GM12878 (cell line): ENCODE data around the gene SLC31A1. TPM values are rescaled to one million over a fixed set of nuclear protein-coding genes. Genes with fewer than 3 reads are reported as not detected.

Experiments
- ATAC-seq: fragments of 200-7000 bp; cut with Tn5 transposase; 3 replicates; pipeline ENCODE4 v1.9.1; 2020; ENCODE audit warnings: mild to moderate bottlenecking, moderate library complexity
- BruUV-seq: library from RNA; stranded (reverse); fragments of 400-500 nt; replicated peaks from 2 replicates; lab custom pipeline; 2021; lab: Mats Ljungman, UMichigan
- CTCF ChIA-PET: fragments of 300-600 bp; sonication (Branson Sonifier 250); formaldehyde crosslinking; extraction: SDS; loops from one replicate; lab custom pipeline; 2021; ENCODE audit warnings: inconsistent platforms; lab: Yijun Ruan, JAX
- POLR2A ChIA-PET: fragments of 350-600 bp; formaldehyde crosslinking; extraction: SDS; loops from one replicate; lab custom pipeline; 2021; ENCODE audit warnings: inconsistent platforms; lab: Charles Lee
- RAD21 ChIA-PET: fragments of 300-600 bp; sonication (Branson Sonifier 250); formaldehyde crosslinking; loops from one replicate; lab custom pipeline; 2023; ENCODE audit warnings: antibody characterized with exemption; ENCODE audit not compliant: unreplicated experiment; lab: Charles Lee
- SMC1A ChIA-PET: fragments of 300-600 bp; sonication (Branson Sonifier 250); formaldehyde crosslinking; loops from one replicate; lab custom pipeline; 2023; ENCODE audit not compliant: unreplicated experiment, uncharacterized antibody; lab: Charles Lee
- DNase-seq: peaks from one replicate; pipeline ENCODE4 v3.0.0-alpha.2; 2011; ENCODE audit warnings: low read depth, low spot score
- FAIRE-seq: peaks from 3 replicates; lab custom pipeline; 2011; peaks lifted over from hg19 to GRCh38; lab: Jason Lieb, UNC
- H2AFZ ChIP-seq: 2 replicates; pipeline ENCODE4 v1.6.0; 2011; ENCODE audit warnings: low read depth, low read length, control low read depth; ENCODE audit not compliant: control insufficient read depth
- H3K27ac ChIP-seq: 2 replicates; pipeline ENCODE4 v1.5.1; 2011; ENCODE audit warnings: control low read depth; ENCODE audit not compliant: control insufficient read depth, insufficient read depth
- H3K27me3 ChIP-seq, 2 experiments: replicated peaks in 1 of 2; 2 replicates each; pipeline versions ENCODE4 v1.6.0 to v1.6.1; 2011; ENCODE audit warnings: low read length in 1 of 2; ENCODE audit not compliant: control insufficient read depth in 2 of 2, insufficient read depth in 2 of 2
- H3K36me3 ChIP-seq, 2 experiments: 2 replicates each; pipeline ENCODE4 v1.5.1; 2011; ENCODE audit warnings: low read length in 1 of 2; ENCODE audit not compliant: control insufficient read depth in 2 of 2, insufficient read depth in 2 of 2
- H3K4me1 ChIP-seq: 2 replicates; pipeline ENCODE4 v1.6.1; 2011; ENCODE audit warnings: mild to moderate bottlenecking, low read length, moderate library complexity, mixed read lengths; ENCODE audit not compliant: control insufficient read depth, insufficient read depth
- H3K4me2 ChIP-seq: 2 replicates; pipeline ENCODE4 v1.6.0; 2011; ENCODE audit warnings: control low read depth; ENCODE audit not compliant: control insufficient read depth, insufficient read depth
- H3K4me3 ChIP-seq: fragments of 200-600 bp; sonication (generic); 2 replicates; pipeline ENCODE4 v1.5.1; 2016
- H3K79me2 ChIP-seq: 2 replicates; pipeline ENCODE4 v1.6.0; 2011; ENCODE audit warnings: low read length; ENCODE audit not compliant: control insufficient read depth, insufficient read depth
- H3K9ac ChIP-seq: 2 replicates; pipeline ENCODE4 v1.8.0; 2011; ENCODE audit warnings: low read length, control low read depth, mixed read lengths; ENCODE audit not compliant: control insufficient read depth, insufficient read depth
- H3K9me3 ChIP-seq: replicated peaks from 3 replicates; pipeline ENCODE4 v1.5.1; 2011; ENCODE audit warnings: mild to moderate bottlenecking, low read length; ENCODE audit not compliant: control insufficient read depth, insufficient read depth
- H4K20me1 ChIP-seq: 2 replicates; pipeline ENCODE4 v1.6.0; 2011; ENCODE audit not compliant: control insufficient read depth, insufficient read depth
- ATF3 ChIP-seq: IDR thresholded peaks from 2 replicates; pipeline ENCODE4 v1.6.1; 2011; ENCODE audit warnings: low read depth, mild to moderate bottlenecking, low read length, moderate library complexity, borderline replicate concordance; ENCODE audit errors: extremely low read depth
- ATF7 ChIP-seq: fragments of 450-650 bp; IDR thresholded peaks from 2 replicates; pipeline ENCODE4 v1.6.1; 2016; ENCODE audit warnings: low read depth, mild to moderate bottlenecking
- BCL3 ChIP-seq: IDR thresholded peaks from 2 replicates; pipeline ENCODE4 v1.6.1; 2011; ENCODE audit warnings: borderline replicate concordance, low read depth, mild to moderate bottlenecking, moderate library complexity, low read length; ENCODE audit not compliant: insufficient read depth, poor library complexity, severe bottlenecking
- CBFB ChIP-seq: IDR thresholded peaks from 2 replicates; pipeline ENCODE4 v1.6.1; 2016; ENCODE audit warnings: antibody characterized with exemption, low read depth
- CEBPB ChIP-seq, 2 experiments: fragments of 150-350 bp in 1 of 2; IDR thresholded peaks; 2 replicates each; pipeline ENCODE4 v1.6.1; 2012 to 2014; ENCODE audit warnings: low read depth in 2 of 2, low read length in 2 of 2, borderline replicate concordance in 1 of 2, inconsistent platforms in 1 of 2
- E2F4 ChIP-seq: IDR thresholded peaks from 2 replicates; pipeline ENCODE4 v1.6.1; 2012; ENCODE audit warnings: low read depth, low read length, improper control_type of control experiment
- HDGF ChIP-seq: fragments of 450-650 bp; IDR thresholded peaks from 2 replicates; pipeline ENCODE4 v1.6.1; 2016; ENCODE audit warnings: antibody characterized with exemption
- JUNB ChIP-seq: IDR thresholded peaks from 2 replicates; pipeline ENCODE4 v1.6.1; 2016; ENCODE audit warnings: antibody characterized with exemption, mild to moderate bottlenecking
- JUND ChIP-seq: IDR thresholded peaks from 2 replicates; pipeline ENCODE4 v1.6.1; 2012; ENCODE audit warnings: low read depth, mild to moderate bottlenecking, low read length, improper control_type of control experiment, moderate library complexity
- PAX5 ChIP-seq: IDR thresholded peaks from 2 replicates; pipeline ENCODE4 v1.6.1; 2011; ENCODE audit warnings: low read depth, low read length, borderline replicate concordance
- PAX8 ChIP-seq: fragments of 450-650 bp; IDR thresholded peaks from 2 replicates; pipeline ENCODE4 v1.6.1; 2017; ENCODE audit warnings: mild to moderate bottlenecking, moderate library complexity
- SRF ChIP-seq, 2 experiments: IDR thresholded peaks; 2 replicates each; pipeline ENCODE4 v1.6.1; 2011; ENCODE audit warnings: low read depth in 2 of 2, low read length in 2 of 2, mild to moderate bottlenecking in 1 of 2, moderate library complexity in 1 of 2
- WGBS: methylation state at CpG from one replicate; pipeline ENCODE4 v1.1.6; 2016; ENCODE audit warnings: low lambda C conversion rate; ENCODE audit not compliant: insufficient replicate concordance, insufficient coverage; ENCODE audit errors: missing lambda C conversion rate; 5-methylcytosine and 5-hydroxymethylcytosine counted together
- in situ Hi-C: fragments of 300-500 bp; cut with MboI; formaldehyde crosslinking; loops from 9 replicates; pipeline ENCODE4 v1.14.3; 2018; ENCODE audit warnings: mixed read lengths
- intact Hi-C: fragments of 100-400 bp; cut with micrococcal nuclease; formaldehyde crosslinking; loops from one replicate; pipeline ENCODE4 v1.14.2; 2022; ENCODE audit not compliant: unreplicated experiment
- polyA plus RNA-seq, 11 experiments: library from polyadenylated mRNA; depleted of rRNA in 4 of 11; unstranded in 6 of 11; stranded (reverse) in 5 of 11; fragments of >200 nt; fragmentation: Nextera tagmentation in 4 of 11; fragmentation: Illumina TruSeq in 1 of 11; extraction: Ambion mirVana in 4 of 11; extraction: Trizol in 1 of 11; gene quantifications; 1 replicate in 1 of 11; 2 replicates in 10 of 11; pipeline versions ENCODE4 v1.2.1 to v1.2.3, GENCODE V29; 2011 to 2016; ENCODE audit warnings: inconsistent platforms in 2 of 11, missing spikeins in 2 of 11, low read depth in 1 of 11
- total RNA-seq, 4 experiments: library from RNA; depleted of rRNA in 3 of 4; stranded (reverse); fragments of >200 nt in 3 of 4; fragmentation: Illumina TruSeq in 1 of 4; extraction: Trizol in 1 of 4; gene quantifications; 2 replicates each; pipeline versions ENCODE4 v1.2.1 to v1.2.3, GENCODE V29; 2013 to 2021

SLC31A1 gene
- total and polyA plus RNA-seq, 10 of the 15 experiments (the other 5 are each of a cell fraction or from before 2014, with no cell fraction given) = 7.3 to 16.2 (median 10.5) TPM

- CTCF ChIA-PET = no interaction called here
- no peaks in the 10 kb centered on the region for H3K27me3 ChIP-seq
- in situ Hi-C loops = no loop called here
Measured at GRCh38 chr9:113254991-113255390, 33.6 kb downstream of the SLC31A1 start.

GRCh38 chr9:113255438-113255837, 34.1 kb downstream of the SLC31A1 start:
- Histone ChIP-seq H3K4me1 (no peaks in the 10 kb centered on the region), H3K27me3 (no peaks in the 10 kb centered on the region), H3K4me3 (no peak overlapping the region), H3K4me2 (no peak overlapping the region), H3K9ac (no peak overlapping the region), H3K79me2 (no peaks in the 10 kb centered on the region), H3K36me3 (peaks cover 2 to 9% of the 10 kb centered on the region in 2 experiments; a peak in 2 of 4 replicates), H4K20me1 (no peaks in the 10 kb centered on the region), H2AFZ (no peak overlapping the region), H3K9me3 (no peaks in the 10 kb centered on the region), H3K27ac (no peak overlapping the region)
- FAIRE-seq = no peak
- ChIA-PET RAD21 (interaction anchor here (1.0 kb wide), 1 partner anchor 18 kb away, joined by 4 read pairs; no protein-coding TSS in a partner anchor), POLR2A (no interaction called here), CTCF (no interaction called here), SMC1A (interaction anchor here (1.7 kb wide), 1 partner anchor 66 kb away, joined by 3 read pairs; no protein-coding TSS in a partner anchor)
- DNase-seq = no peak
- in situ Hi-C loops (no loop called here), intact Hi-C loops (no loop called here)
- over 99% methylated on average over 6 of the region's 6 CpGs for WGBS
- no TSS peak for BruUV-seq
- ATAC-seq = no peak
- no peak for TF ChIP-seq CEBPB (IDR thresholded peaks at IDR 0.05; ENCODE audit: borderline replicate concordance in 1 of 2, low read depth in 2 of 2, low read length in 2 of 2)
- no peak for TF ChIP-seq SRF (IDR thresholded peaks at IDR 0.05; ENCODE audit: low read depth in 2 of 2, low read length in 2 of 2)
- no peak for TF ChIP-seq PAX8
- TF ChIP-seq CBFB = no peak
- no peak for TF ChIP-seq E2F4
- no peak for TF ChIP-seq ATF3
- no peak for TF ChIP-seq PAX5
- no peak for TF ChIP-seq JUNB
- TF ChIP-seq BCL3 = no peak
- no peak for TF ChIP-seq HDGF

More at GRCh38 chr9:113254991-113255390, 33.6 kb downstream of the SLC31A1 start:
- WGBS = 96% methylated on average over 1 of the region's 1 CpG
- ATAC-seq = no peak
- Histone ChIP-seq H3K9ac (no peak overlapping the region), H3K36me3 (peaks cover 2 to 8% of the 10 kb centered on the region in 2 experiments; a peak in 2 of 4 replicates), H3K9me3 (no peaks in the 10 kb centered on the region), H3K27ac (no peak overlapping the region), H3K4me2 (no peak overlapping the region), H4K20me1 (no peaks in the 10 kb centered on the region), H3K4me3 (no peak overlapping the region), H3K79me2 (no peaks in the 10 kb centered on the region), H3K4me1 (no peaks in the 10 kb centered on the region), H2AFZ (no peak overlapping the region)
- TF ChIP-seq ATF7 (no peak), JUND (no peak)
- intact Hi-C loops = no loop called here
- SMC1A ChIA-PET = interaction anchor here (1.7 to 2.0 kb wide), 2 partner anchors 34 to 66 kb away, joined by 3 to 9 read pairs; partner anchors contain the start of genes FKBP15 and SLC31A1
- POLR2A ChIA-PET = no interaction called here
- no peak for FAIRE-seq
- BruUV-seq = no TSS peak
- no peak for DNase-seq
- RAD21 ChIA-PET = interaction anchor here (1.0 kb wide), 1 partner anchor 19 kb away, joined by 4 read pairs; no protein-coding TSS in a partner anchor
